Astrocyte of the spinal cord (primary cell): ENCODE results near the gene NAMPT.

Experiments used
- DNase-seq: peaks from one replicate; pipeline ENCODE4 v3.0.0; 2011; ENCODE audit warnings: low read depth, low spot score
- H3K4me3 ChIP-seq: 2 replicates; pipeline ENCODE4 v1.5.1; 2011; ENCODE audit warnings: low read depth, mild to moderate bottlenecking, low read length, moderate library complexity
- CTCF ChIP-seq: IDR thresholded peaks from 2 replicates; pipeline ENCODE4 v1.5.1; 2012; ENCODE audit warnings: low read depth, mild to moderate bottlenecking, low read length, inconsistent platforms
- in situ Hi-C: cut with HindIII; loops from 2 replicates; pipeline ENCODE4 v1.10.0; 2017; ENCODE audit warnings: low sequenced_read_pairs

Gene NAMPT

GRCh38 chr7:106313966-106314365 is 29.2 kb upstream of the NAMPT start:
- in situ Hi-C loops, result no loop called here
- no peak for DNase-seq
- TF ChIP-seq CTCF, result no peak
- no peak overlapping the region for H3K4me3 ChIP-seq

- no peak overlapping the region for H3K4me3 ChIP-seq
- peak; percentile 73 for DNase-seq
- TF ChIP-seq CTCF, result no peak
- in situ Hi-C loops, result no loop called here
These were observed 28.7 kb upstream of the NAMPT start for GRCh38 chr7:106313456-106313901.

- no peak for TF ChIP-seq CTCF
- in situ Hi-C loops, result no loop called here
- H3K4me3 ChIP-seq, result no peak overlapping the region
- DNase-seq, result no peak
These were observed 28.1 kb upstream of the NAMPT start for GRCh38 chr7:106312906-106313305.

GRCh38 chr7:106312099-106312871 is 27.5 kb upstream of the NAMPT start:
- TF ChIP-seq CTCF, result no peak
- DNase-seq, result no peak
- in situ Hi-C loops, result no loop called here
- no peak overlapping the region for H3K4me3 ChIP-seq

- TF ChIP-seq CTCF, result no peak
- no peak overlapping the region for H3K4me3 ChIP-seq
- in situ Hi-C loops, result no loop called here
- DNase-seq, result no peak
These were observed 24.6 kb upstream of the NAMPT start for GRCh38 chr7:106309362-106309761.

- H3K4me3 ChIP-seq, result no peak overlapping the region
- TF ChIP-seq CTCF, result no peak
- DNase-seq, result no peak
- in situ Hi-C loops, result no loop called here
These were observed 21.5 kb upstream of the NAMPT start for GRCh38 chr7:106306256-106306655.
